HFFc6 (cell line): ENCODE data around the gene KHDC3L. TPM values are rescaled to one million over a fixed set of nuclear protein-coding genes. Genes with fewer than 3 reads are reported as not detected.
"Not testable (repeated sequence)": the region's sequence is repeated elsewhere in the genome, so short reads cannot be mapped to it uniquely, and the experiment has no call there.

Experiments used
- DNase-seq: peaks from one replicate; pipeline ENCODE4 v3.0.0-alpha.2; 2018
- H3K27ac Mint-ChIP-seq: 2 replicates; pipeline ENCODE4 v1.8.0; 2020; ENCODE audit warnings: mild to moderate bottlenecking, mixed read lengths
- H3K27me3 Mint-ChIP-seq: 2 replicates; pipeline ENCODE4 v1.8.0; 2021; ENCODE audit warnings: mild to moderate bottlenecking, moderate library complexity, mixed read lengths; ENCODE audit not compliant: insufficient read depth
- H3K36me3 Mint-ChIP-seq: 2 replicates; pipeline ENCODE4 v1.8.0; 2021; ENCODE audit warnings: low read depth, mixed read lengths
- H3K4me1 Mint-ChIP-seq: 2 replicates; pipeline ENCODE4 v1.8.0; 2020; ENCODE audit warnings: low read depth, mixed read lengths
- H3K4me3 Mint-ChIP-seq: 2 replicates; pipeline ENCODE4 v1.8.0; 2020; ENCODE audit warnings: mild to moderate bottlenecking, moderate library complexity, mixed read lengths
- H3K9me3 Mint-ChIP-seq: 2 replicates; pipeline ENCODE4 v1.8.0; 2020; ENCODE audit warnings: mild to moderate bottlenecking, mixed read lengths
- total RNA-seq, 6 experiments: library from RNA; stranded (reverse); fragmentation: NEBNext Ultra II Directional; extraction: Animal tissue kit (Norgen Biotek cat#: 25700); gene quantifications; 2 replicates in 1 of 6; 3 replicates in 5 of 6; pipeline ENCODE4 v1.2.3, GENCODE V29; 2021
- TF ChIP-seq, protein P1 (sequence below): fragments of 200-600 bp; sonication (generic); IDR thresholded peaks from 2 replicates; pipeline ENCODE4 v1.5.0; 2021; ENCODE audit warnings: antibody characterized with exemption, mild to moderate bottlenecking

Gene KHDC3L
- total RNA-seq, 6 experiments from 2014 or later, result not detected

DNA sequence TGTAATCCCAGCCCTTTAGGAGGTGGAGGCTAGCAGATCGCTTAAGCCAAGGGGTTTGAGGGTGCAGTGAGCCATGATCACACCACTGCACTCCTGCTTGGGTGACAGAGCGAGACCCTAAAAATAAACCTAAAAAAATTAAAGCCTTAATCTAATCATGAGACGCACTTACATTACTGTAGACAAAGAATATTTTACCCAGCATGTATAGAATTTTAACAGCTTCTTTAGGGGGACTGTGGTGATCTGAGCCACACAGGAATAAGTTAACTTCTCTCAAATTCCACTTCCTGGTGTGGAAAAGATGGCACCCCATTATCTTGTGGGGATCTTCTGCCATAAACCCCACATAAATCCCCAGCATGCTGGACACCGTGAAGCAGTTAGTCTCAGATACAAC, 9.5 kb downstream of the KHDC3L start:
- H3K27ac Mint-ChIP-seq, result no peak overlapping the region
- TF ChIP-seq, protein P1, sequence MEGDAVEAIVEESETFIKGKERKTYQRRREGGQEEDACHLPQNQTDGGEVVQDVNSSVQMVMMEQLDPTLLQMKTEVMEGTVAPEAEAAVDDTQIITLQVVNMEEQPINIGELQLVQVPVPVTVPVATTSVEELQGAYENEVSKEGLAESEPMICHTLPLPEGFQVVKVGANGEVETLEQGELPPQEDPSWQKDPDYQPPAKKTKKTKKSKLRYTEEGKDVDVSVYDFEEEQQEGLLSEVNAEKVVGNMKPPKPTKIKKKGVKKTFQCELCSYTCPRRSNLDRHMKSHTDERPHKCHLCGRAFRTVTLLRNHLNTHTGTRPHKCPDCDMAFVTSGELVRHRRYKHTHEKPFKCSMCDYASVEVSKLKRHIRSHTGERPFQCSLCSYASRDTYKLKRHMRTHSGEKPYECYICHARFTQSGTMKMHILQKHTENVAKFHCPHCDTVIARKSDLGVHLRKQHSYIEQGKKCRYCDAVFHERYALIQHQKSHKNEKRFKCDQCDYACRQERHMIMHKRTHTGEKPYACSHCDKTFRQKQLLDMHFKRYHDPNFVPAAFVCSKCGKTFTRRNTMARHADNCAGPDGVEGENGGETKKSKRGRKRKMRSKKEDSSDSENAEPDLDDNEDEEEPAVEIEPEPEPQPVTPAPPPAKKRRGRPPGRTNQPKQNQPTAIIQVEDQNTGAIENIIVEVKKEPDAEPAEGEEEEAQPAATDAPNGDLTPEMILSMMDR, result no peak
- H3K4me1 Mint-ChIP-seq, result no peaks in the 10 kb centered on the region
- no peaks in the 10 kb centered on the region for H3K36me3 Mint-ChIP-seq
- H3K27me3 Mint-ChIP-seq, result peaks cover 7% of the 10 kb centered on the region
- H3K9me3 Mint-ChIP-seq, result no peaks in the 10 kb centered on the region
- DNase-seq, result no peak
- no peak overlapping the region for H3K4me3 Mint-ChIP-seq

DNA sequence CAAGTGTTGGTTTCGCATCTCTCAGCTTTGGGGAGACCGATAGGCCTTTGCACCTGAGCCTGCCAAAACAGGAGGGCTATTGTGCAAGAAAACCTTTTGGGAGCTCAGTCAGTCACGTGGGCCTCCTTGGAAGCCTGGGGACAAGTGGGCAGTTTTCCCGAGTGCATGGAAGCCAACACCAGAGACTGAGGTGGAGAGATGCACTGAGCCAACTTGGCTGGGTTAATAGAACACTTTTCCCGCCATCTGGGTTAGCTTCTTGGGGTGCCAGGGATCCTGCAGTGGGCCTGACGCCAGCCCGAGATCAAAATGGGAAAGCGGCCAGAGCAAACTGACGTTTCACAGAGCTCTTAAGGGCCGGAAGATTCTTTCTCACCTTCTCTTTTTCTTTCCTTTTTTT, 10.1 kb downstream of the KHDC3L start:
- no peak overlapping the region for H3K27ac Mint-ChIP-seq
- H3K27me3 Mint-ChIP-seq, result peaks cover 7% of the 10 kb centered on the region
- no peaks in the 10 kb centered on the region for H3K9me3 Mint-ChIP-seq
- TF ChIP-seq, protein P1, result no peak
- no peak for DNase-seq
- no peaks in the 10 kb centered on the region for H3K4me1 Mint-ChIP-seq
- no peaks in the 10 kb centered on the region for H3K36me3 Mint-ChIP-seq
- no peak overlapping the region for H3K4me3 Mint-ChIP-seq

DNA sequence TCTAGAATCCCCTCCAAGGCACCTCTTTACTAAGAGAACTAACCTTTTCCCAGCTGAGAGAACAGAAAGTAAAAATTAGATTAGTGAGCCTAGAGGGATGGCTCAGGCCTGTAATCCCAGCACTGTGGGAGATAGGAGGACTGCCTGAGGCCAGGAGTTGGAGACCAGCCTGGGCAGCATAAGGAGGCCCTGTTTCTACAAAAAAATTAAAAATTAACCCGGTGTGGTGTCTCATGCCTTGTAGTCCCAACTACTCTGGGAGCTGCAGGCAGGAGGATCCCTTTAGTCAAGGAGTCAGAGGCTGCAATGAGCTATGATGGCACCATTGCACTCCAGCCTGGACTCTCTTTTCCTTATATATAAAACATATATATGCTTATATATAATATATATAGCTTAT, 12.8 kb downstream of the KHDC3L start:
- H3K4me3 Mint-ChIP-seq, result no peak overlapping the region
- no peaks in the 10 kb centered on the region for H3K9me3 Mint-ChIP-seq
- DNase-seq, result no peak
- TF ChIP-seq, protein P1, result no peak
- no peak overlapping the region for H3K27ac Mint-ChIP-seq
- no peaks in the 10 kb centered on the region for H3K4me1 Mint-ChIP-seq
- no peaks in the 10 kb centered on the region; the same call in 1 of the 2 replicates for H3K27me3 Mint-ChIP-seq
- no peaks in the 10 kb centered on the region for H3K36me3 Mint-ChIP-seq

DNA sequence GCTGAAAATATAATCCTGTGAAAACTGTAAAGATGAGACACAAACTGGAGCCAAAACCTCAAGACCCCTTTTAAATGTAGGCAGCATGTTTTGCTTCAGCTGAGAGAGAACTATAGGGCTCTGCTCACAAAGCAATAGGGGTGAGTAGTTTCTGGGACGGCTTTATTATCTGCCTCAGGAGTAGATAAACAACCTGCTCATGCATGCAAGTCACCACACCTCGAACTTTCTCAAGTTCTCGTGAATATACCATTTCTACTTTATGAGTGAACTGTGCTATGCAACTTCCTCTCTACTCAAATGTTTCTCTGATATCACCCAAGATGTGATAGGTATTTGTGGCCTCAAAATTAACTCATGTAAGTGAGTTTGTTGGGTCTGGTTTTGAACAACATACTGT, 14.8 kb downstream of the KHDC3L start:
- Mint-ChIP-seq H3K27ac (no peak overlapping the region), H3K4me3 (no peak overlapping the region), H3K9me3 (no peaks in the 10 kb centered on the region), H3K27me3 (no peaks in the 10 kb centered on the region; the same call in 1 of the 2 replicates), H3K36me3 (no peaks in the 10 kb centered on the region), H3K4me1 (no peaks in the 10 kb centered on the region)
- TF ChIP-seq, protein P1, result no peak
- DNase-seq, result no peak

DNA sequence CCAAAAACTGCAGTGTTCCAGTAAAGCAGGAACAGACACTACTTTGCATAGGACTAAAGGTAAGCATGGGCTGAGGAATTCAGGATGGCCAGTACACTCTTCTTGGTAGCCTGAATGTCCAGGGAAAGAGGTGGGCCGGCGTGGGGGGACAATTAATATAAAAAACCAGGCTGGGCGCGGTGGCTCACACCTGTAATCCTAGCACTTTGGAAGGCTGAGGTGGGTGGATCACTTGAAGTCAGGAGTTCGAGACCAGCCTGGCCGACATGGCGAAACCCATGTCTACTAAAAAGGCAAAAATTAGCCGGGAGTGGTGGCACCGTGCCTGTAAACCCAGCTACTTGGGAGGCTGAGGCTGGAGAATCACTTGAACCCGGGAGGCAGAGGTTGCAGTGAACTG, 19.1 kb downstream of the KHDC3L start:
- H3K4me3 Mint-ChIP-seq, H3K27ac Mint-ChIP-seq, DNase-seq, H3K27me3 Mint-ChIP-seq, H3K4me1 Mint-ChIP-seq, H3K36me3 Mint-ChIP-seq, H3K9me3 Mint-ChIP-seq: not testable (repeated sequence)

DNA sequence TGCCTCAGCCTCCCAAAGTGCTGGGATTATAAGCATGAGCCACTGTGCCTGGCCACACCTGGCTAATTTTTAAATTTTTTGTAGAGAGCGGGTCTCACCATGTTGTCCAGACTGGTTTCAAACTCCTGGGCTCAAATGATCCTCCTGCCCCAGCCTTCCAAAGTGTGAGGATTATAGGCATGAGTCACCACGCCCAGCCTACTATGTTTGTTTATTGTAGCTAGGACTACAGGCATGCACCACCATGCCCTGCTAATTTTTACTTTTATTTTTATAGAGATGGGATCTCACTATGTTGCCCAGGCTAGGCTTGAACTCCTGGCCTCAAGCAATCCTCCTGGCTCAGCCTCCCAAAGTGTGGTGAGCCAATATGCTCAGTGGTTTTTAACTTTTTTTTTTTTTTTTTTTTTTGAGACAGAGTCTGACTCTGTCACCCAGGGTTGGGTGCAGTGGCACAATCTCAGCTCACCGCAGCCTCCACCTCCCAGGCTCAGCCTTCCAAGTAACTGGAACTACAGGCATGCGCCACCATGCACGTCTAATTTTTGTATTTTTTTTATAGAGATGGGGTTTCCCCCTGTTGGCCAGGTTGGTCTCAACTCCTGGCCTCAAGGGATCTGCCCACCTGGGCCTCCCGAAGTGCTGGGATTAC, 20.1 kb downstream of the KHDC3L start:
- Mint-ChIP-seq H3K36me3 (no peaks in the 10 kb centered on the region), H3K4me3 (no peak overlapping the region), H3K27me3 (no peaks in the 10 kb centered on the region; the same call in 1 of the 2 replicates), H3K27ac (no peak overlapping the region), H3K4me1 (no peaks in the 10 kb centered on the region), H3K9me3 (no peaks in the 10 kb centered on the region)
- peak; percentile 45 for DNase-seq
- TF ChIP-seq, protein P1, result no peak
